KMS-11 (cell line): ENCODE data around the gene DST.

Experiments
- H2AFZ ChIP-seq: fragments of 200-600 bp; sonication (generic); 2 replicates; pipeline ENCODE4 v1.6.1; 2016; ENCODE audit warnings: antibody characterized with exemption, mixed run types, low read depth
- H3K27ac ChIP-seq: fragments of 200-600 bp; sonication (generic); 2 replicates; pipeline ENCODE4 v1.6.1; 2016; ENCODE audit warnings: mild to moderate bottlenecking, mixed run types
- H3K27me3 ChIP-seq: fragments of 200-600 bp; sonication (generic); 2 replicates; pipeline ENCODE4 v1.6.1; 2017; ENCODE audit warnings: mild to moderate bottlenecking, low read depth, mixed run types, moderate library complexity; ENCODE audit not compliant: insufficient read depth
- H3K36me3 ChIP-seq: fragments of 200-600 bp; sonication (generic); 2 replicates; pipeline ENCODE4 v1.6.1; 2017; ENCODE audit warnings: mild to moderate bottlenecking, mixed run types; ENCODE audit not compliant: insufficient read depth
- H3K4me1 ChIP-seq: fragments of 200-600 bp; sonication (generic); 2 replicates; pipeline ENCODE4 v1.6.1; 2016; ENCODE audit warnings: mild to moderate bottlenecking, low read depth, mixed run types; ENCODE audit not compliant: poor library complexity, severe bottlenecking
- H3K4me2 ChIP-seq: fragments of 200-600 bp; sonication (generic); 2 replicates; pipeline ENCODE4 v1.7.0; 2016; ENCODE audit warnings: mild to moderate bottlenecking, mixed run types
- H3K4me3 ChIP-seq: fragments of 200-600 bp; sonication (generic); IDR thresholded peaks from 2 replicates; pipeline ENCODE4 v1.6.1; 2017; ENCODE audit warnings: low read depth, low read length, mixed read lengths; ENCODE audit not compliant: insufficient read depth
- H3K79me2 ChIP-seq: fragments of 200-600 bp; sonication (generic); 2 replicates; pipeline ENCODE4 v1.6.1; 2016; ENCODE audit warnings: low read depth, mixed run types; ENCODE audit not compliant: insufficient read depth
- H3K9ac ChIP-seq: fragments of 200-600 bp; sonication (generic); 2 replicates; pipeline ENCODE4 v1.6.1; 2016; ENCODE audit warnings: mild to moderate bottlenecking, mixed run types
- H4K20me1 ChIP-seq: fragments of 200-600 bp; sonication (generic); 2 replicates; pipeline ENCODE4 v1.6.1; 2016; ENCODE audit warnings: mild to moderate bottlenecking, mixed run types; ENCODE audit not compliant: insufficient read depth
- TF ChIP-seq, protein P1 (sequence below): fragments of 200-600 bp; sonication (generic); conservative IDR thresholded peaks from 2 replicates; pipeline ENCODE4 v1.6.1; 2017; ENCODE audit warnings: low read depth, mild to moderate bottlenecking, antibody characterized with exemption, low read length, moderate library complexity, mixed read lengths

DST gene

DNA sequence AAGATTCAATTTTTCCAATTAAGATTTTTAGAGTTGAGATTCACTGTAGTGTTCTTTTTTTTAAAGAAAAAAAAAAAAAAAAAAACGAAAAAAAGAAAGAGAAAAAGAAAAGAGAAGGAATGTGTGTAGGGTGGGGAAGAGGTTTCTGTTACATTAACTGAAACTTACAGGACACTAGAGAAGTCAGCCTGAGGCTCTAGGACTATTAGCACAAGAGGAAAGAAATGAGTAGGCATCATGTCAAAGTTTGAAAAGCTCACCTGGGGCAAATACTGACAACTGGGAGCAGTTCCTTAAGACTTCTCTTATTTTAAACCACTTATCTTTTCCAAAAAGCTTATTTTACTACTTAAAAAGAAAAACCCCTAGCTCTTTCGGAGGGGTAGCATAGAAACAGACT lies 185.9 kb downstream of the DST start:
- no peak overlapping the region for H3K9ac ChIP-seq
- no peak overlapping the region for H3K4me3 ChIP-seq
- H3K36me3 ChIP-seq = no peaks in the 10 kb centered on the region; the same call in 1 of the 2 replicates
- H4K20me1 ChIP-seq = no peaks in the 10 kb centered on the region
- H3K79me2 ChIP-seq = no peaks in the 10 kb centered on the region
- no peaks in the 10 kb centered on the region for H3K27me3 ChIP-seq
- H2AFZ ChIP-seq = no peak overlapping the region
- no peak overlapping the region for H3K27ac ChIP-seq
- TF ChIP-seq, protein P1, sequence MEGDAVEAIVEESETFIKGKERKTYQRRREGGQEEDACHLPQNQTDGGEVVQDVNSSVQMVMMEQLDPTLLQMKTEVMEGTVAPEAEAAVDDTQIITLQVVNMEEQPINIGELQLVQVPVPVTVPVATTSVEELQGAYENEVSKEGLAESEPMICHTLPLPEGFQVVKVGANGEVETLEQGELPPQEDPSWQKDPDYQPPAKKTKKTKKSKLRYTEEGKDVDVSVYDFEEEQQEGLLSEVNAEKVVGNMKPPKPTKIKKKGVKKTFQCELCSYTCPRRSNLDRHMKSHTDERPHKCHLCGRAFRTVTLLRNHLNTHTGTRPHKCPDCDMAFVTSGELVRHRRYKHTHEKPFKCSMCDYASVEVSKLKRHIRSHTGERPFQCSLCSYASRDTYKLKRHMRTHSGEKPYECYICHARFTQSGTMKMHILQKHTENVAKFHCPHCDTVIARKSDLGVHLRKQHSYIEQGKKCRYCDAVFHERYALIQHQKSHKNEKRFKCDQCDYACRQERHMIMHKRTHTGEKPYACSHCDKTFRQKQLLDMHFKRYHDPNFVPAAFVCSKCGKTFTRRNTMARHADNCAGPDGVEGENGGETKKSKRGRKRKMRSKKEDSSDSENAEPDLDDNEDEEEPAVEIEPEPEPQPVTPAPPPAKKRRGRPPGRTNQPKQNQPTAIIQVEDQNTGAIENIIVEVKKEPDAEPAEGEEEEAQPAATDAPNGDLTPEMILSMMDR = no peak
- H3K4me2 ChIP-seq = no peak overlapping the region
- peaks cover 13% of the 10 kb centered on the region for H3K4me1 ChIP-seq

DNA sequence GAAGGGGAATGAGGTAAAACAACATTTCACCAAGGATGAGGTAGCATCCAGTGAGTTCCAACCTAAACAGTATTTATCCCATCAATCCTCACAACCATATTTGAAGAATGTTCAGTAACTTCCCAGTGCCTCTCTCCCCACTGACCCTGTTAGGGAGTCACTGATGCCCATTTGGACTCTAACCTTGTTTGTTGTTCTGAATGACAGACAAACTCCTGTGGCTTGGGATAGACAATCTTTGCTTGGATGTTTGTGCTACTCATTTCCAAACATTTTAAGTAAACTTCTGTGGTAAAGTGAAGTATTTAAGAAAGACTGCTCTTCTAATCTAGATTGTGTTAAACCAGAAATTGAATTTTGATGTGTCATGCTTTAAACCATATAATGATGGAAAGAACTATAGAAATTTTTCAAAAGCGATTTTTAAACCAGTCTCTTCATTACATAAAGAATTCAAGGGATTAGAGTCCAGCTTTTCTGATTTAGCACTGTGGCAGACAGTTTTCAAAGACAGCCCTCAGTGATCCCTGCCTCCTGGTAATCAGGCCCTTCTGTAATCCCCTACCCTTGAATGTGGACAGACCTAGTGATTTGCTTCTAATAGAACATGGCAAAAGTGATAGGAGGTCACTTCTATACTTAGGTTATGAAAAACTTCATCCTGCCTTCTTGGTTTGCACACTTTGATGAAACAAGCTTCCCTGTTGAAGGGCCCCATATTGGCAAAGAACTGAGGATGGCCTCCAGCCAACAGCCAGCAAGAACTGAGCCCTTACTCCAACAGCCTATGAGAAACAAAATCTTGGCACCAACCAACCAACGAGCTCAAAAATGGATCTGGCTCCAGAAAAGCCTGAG lies 191.6 kb downstream of the DST start:
- Histone ChIP-seq H3K27ac (no peak overlapping the region), H3K4me2 (no peak overlapping the region), H3K9ac (no peak overlapping the region)

DNA sequence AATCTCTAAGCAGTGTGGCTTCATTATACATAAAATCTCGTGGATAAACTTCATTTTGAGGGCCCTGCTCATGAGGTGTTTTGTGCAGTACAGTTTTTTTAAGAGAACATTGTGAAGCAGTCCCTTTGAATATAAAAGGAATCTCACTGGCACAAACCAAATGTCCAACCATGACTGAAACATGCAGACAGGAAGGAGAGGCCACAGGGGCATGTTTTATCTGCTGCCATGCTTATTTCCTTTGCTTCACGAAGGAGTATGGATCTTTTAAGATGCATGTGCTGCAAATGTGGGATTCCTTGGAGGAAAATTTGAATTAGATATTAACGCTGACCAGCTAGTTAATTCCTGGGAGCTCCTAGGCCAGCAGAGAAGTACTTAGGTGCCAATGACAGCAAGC lies 192.3 kb downstream of the DST start:
- Histone ChIP-seq H3K4me3 (no peak overlapping the region), H4K20me1 (no peaks in the 10 kb centered on the region), H3K4me1 (no peaks in the 10 kb centered on the region), H3K27ac (no peak overlapping the region), H3K79me2 (no peaks in the 10 kb centered on the region), H3K9ac (no peak overlapping the region), H3K27me3 (no peaks in the 10 kb centered on the region), H2AFZ (no peak overlapping the region), H3K36me3 (no peaks in the 10 kb centered on the region), H3K4me2 (no peak overlapping the region)
- TF ChIP-seq, protein P1 = no peak

More for the DNA sequence above, 191.6 kb downstream of the DST start:
- H3K27me3 ChIP-seq = no peaks in the 10 kb centered on the region
- no peaks in the 10 kb centered on the region for H4K20me1 ChIP-seq
- H3K4me3 ChIP-seq = no peak overlapping the region
- no peak overlapping the region for H2AFZ ChIP-seq
- TF ChIP-seq, protein P1 = no peak
- no peaks in the 10 kb centered on the region for H3K4me1 ChIP-seq
- H3K36me3 ChIP-seq = no peaks in the 10 kb centered on the region
- H3K79me2 ChIP-seq = no peaks in the 10 kb centered on the region

DNA sequence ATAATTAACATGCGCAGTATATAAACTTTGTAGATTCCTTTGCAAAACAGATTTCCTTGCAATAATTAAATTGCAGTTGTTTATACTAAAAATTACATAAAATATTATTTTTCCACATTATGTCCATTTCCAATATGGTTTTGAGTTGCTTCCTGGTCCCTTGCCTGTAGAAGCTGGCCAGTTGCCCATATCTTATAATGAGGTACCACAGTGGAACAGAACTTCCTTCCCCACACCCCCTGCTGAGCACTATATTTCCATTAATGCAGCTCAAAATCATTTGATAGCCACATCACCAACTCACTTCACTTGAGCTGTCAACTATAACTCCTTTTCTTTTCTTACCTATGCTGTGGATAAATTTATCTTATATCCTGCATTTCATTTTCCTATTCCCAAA lies 194.6 kb downstream of the DST start:
- H3K4me1 ChIP-seq = no peaks in the 10 kb centered on the region
- H3K9ac ChIP-seq = no peak overlapping the region
- H3K27me3 ChIP-seq = no peaks in the 10 kb centered on the region
- H3K79me2 ChIP-seq = no peaks in the 10 kb centered on the region
- TF ChIP-seq, protein P1 = no peak
- H4K20me1 ChIP-seq = no peaks in the 10 kb centered on the region
- no peak overlapping the region for H3K27ac ChIP-seq
- H2AFZ ChIP-seq = no peak overlapping the region
- no peak overlapping the region for H3K4me2 ChIP-seq
- no peak overlapping the region for H3K4me3 ChIP-seq
- H3K36me3 ChIP-seq = no peaks in the 10 kb centered on the region
